ENCODE measurements around the gene CCNE1. TPM values are rescaled to one million over a fixed set of nuclear protein-coding genes. Genes with fewer than 3 reads are reported as not detected.

Gene CCNE1
- total RNA-seq, 1 experiment from 2014 or later, result 26.4 TPM

GRCh38 chr19:29815231-29815630 is 3.4 kb downstream of the CCNE1 start:
- H3K36me3 ChIP-seq (ENCODE audit: control insufficient read depth, insufficient read depth, low read length), result peaks cover 9% of the 10 kb centered on the region
- TF ChIP-seq CTCF (IDR thresholded peaks at IDR 0.05), result no peak
- no peak for TF ChIP-seq SIN3A (IDR thresholded peaks at IDR 0.05; ENCODE audit: borderline replicate concordance, insufficient read depth, low read depth, low read length)
- TF ChIP-seq, protein P1, sequence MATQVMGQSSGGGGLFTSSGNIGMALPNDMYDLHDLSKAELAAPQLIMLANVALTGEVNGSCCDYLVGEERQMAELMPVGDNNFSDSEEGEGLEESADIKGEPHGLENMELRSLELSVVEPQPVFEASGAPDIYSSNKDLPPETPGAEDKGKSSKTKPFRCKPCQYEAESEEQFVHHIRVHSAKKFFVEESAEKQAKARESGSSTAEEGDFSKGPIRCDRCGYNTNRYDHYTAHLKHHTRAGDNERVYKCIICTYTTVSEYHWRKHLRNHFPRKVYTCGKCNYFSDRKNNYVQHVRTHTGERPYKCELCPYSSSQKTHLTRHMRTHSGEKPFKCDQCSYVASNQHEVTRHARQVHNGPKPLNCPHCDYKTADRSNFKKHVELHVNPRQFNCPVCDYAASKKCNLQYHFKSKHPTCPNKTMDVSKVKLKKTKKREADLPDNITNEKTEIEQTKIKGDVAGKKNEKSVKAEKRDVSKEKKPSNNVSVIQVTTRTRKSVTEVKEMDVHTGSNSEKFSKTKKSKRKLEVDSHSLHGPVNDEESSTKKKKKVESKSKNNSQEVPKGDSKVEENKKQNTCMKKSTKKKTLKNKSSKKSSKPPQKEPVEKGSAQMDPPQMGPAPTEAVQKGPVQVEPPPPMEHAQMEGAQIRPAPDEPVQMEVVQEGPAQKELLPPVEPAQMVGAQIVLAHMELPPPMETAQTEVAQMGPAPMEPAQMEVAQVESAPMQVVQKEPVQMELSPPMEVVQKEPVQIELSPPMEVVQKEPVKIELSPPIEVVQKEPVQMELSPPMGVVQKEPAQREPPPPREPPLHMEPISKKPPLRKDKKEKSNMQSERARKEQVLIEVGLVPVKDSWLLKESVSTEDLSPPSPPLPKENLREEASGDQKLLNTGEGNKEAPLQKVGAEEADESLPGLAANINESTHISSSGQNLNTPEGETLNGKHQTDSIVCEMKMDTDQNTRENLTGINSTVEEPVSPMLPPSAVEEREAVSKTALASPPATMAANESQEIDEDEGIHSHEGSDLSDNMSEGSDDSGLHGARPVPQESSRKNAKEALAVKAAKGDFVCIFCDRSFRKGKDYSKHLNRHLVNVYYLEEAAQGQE (IDR thresholded peaks at IDR 0.05; ENCODE audit: insufficient read depth in 1 of 2, low read depth in 2 of 2, low read length in 1 of 2), result no peak
- no peak for TF ChIP-seq TCF7L2 (IDR thresholded peaks at IDR 0.05; ENCODE audit: low read depth, low read length)
- no peak for TF ChIP-seq POLR2AphosphoS5 (IDR thresholded peaks at IDR 0.05; ENCODE audit: low read depth, low read length)
- ChIA-PET POLR2A (no interaction called here), CTCF (interaction anchor here (0.7 kb wide), 2 partner anchors 52 to 78 kb away, joined by 3 to 8 read pairs; no protein-coding TSS in a partner anchor)
- no peak overlapping the region for H3K27ac ChIP-seq (ENCODE audit: low read length)
- H3K4me3 ChIP-seq (ENCODE audit: low read depth in 2 of 2, low read length in 2 of 2), result no peak overlapping the region
- BruUV-seq (replicated peaks), result no TSS peak
- no peak for ATAC-seq
- no peak for DNase-seq (ENCODE audit: low read depth, low spot score)
- no peaks in the 10 kb centered on the region for H3K27me3 ChIP-seq (ENCODE audit: control insufficient read depth, insufficient read depth, low read length)
- no peaks in the 10 kb centered on the region for H3K9me3 ChIP-seq (ENCODE audit: control insufficient read depth, insufficient read depth, low read depth, low read length)
- intact Hi-C loops (cut with micrococcal nuclease; ENCODE audit: unreplicated experiment) (no loop called here), in situ Hi-C loops (cut with HindIII; ENCODE audit: low pct_unique_long_range_greater_than_20kb, low sequenced_read_pairs) (no loop called here)
- H3K4me1 ChIP-seq (ENCODE audit: control insufficient read depth, insufficient read depth, low read length), result peaks cover 13% of the 10 kb centered on the region

DNA sequence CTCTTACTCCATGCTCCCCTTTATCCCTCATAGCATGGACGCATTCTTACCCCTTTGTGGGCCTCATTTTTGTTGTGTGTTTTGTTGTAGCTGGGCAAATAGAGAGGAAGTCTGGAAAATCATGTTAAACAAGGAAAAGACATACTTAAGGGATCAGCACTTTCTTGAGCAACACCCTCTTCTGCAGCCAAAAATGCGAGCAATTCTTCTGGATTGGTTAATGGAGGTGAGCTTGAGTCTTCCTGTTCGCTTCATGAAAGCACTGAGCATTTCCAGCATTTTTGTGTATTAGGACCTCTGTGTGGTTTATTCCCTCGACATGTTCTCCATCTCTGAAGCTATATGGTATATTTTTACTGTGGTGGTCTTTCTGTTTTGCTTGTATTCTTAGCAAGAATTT is 5.5 kb downstream of the CCNE1 start:
- no peaks in the 10 kb centered on the region for H3K27me3 ChIP-seq (ENCODE audit: control insufficient read depth, insufficient read depth, low read length)
- POLR2A ChIA-PET, result interaction anchor here (0.6 kb wide), 1 partner anchor 104 kb away, joined by 3 read pairs; no protein-coding TSS in a partner anchor
- intact Hi-C loops (cut with micrococcal nuclease; ENCODE audit: unreplicated experiment), result no loop called here
- CTCF ChIA-PET, result interaction anchor here (0.6 kb wide), 1 partner anchor 58 kb away, joined by 3 read pairs; no protein-coding TSS in a partner anchor
- peaks cover 15% of the 10 kb centered on the region for H3K36me3 ChIP-seq (ENCODE audit: control insufficient read depth, insufficient read depth, low read length)
- TF ChIP-seq CTCF (IDR thresholded peaks at IDR 0.05), result no peak
- TF ChIP-seq SIN3A (IDR thresholded peaks at IDR 0.05; ENCODE audit: borderline replicate concordance, insufficient read depth, low read depth, low read length), result no peak
- TF ChIP-seq TCF7L2 (IDR thresholded peaks at IDR 0.05; ENCODE audit: low read depth, low read length), result no peak
- peaks cover 5% of the 10 kb centered on the region; the same call in 1 of the 2 replicates for H3K4me1 ChIP-seq (ENCODE audit: control insufficient read depth, insufficient read depth, low read length)
- H3K27ac ChIP-seq (ENCODE audit: low read length), result no peak overlapping the region
- H3K4me3 ChIP-seq (ENCODE audit: low read depth in 2 of 2, low read length in 2 of 2), result no peak overlapping the region
- DNase-seq (ENCODE audit: low read depth, low spot score) (no peak), ATAC-seq (no peak)
- in situ Hi-C loops (cut with HindIII; ENCODE audit: low pct_unique_long_range_greater_than_20kb, low sequenced_read_pairs), result no loop called here
- BruUV-seq (replicated peaks), result no TSS peak
- no peaks in the 10 kb centered on the region for H3K9me3 ChIP-seq (ENCODE audit: control insufficient read depth, insufficient read depth, low read depth, low read length)
